Superior temporal gyrus (tissue), 1 donor: ENCODE data around the gene DHX30.
"Not testable (repeated sequence)": the region's sequence is repeated elsewhere in the genome, so short reads cannot be mapped to it uniquely, and the experiment has no call there.

ENCODE experiments used
- DNase-seq: peaks from one replicate; pipeline ENCODE4 v3.0.0-alpha.2; 2016; ENCODE audit errors: extremely low spot score

Gene DHX30

DNA sequence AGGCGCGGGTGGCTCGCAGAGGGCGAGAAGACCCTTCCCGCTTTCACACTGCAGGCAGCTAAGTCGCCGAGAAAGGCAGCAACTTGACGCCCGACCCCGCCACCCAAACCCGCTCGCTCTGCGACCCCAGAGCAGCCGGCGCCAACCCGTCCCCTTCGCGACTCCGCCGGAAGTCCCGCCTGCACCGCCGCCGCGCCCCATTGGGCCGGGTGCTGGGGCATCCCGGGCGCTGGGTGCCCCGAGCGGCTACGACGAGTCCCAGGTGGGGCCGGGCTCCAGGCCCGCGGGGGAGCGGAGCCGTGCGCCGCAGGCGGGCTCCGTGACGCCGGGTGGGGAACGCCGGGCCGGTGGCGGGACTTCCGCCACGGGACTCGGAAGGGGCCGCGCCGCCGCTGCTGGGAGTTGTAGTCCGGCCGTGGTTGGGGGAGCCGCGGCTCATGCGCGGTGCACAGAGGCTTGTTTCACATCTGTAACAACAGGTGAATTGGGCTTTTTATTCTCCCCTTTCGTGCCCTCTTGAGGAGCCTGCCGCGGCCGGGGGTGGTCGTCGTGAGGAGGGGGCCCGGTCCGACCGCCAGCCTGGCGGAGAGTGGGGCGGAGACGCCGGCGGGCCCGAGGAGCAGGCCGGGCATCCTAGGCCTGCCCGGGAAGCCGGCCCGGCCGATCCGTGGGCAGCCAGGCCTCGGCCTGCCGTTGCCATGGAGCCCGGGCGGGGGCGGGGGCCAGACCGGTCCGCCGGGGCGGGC is at the start of gene DHX30:
DHX30 (plus strand) TSS at position 405 of the 746 bp plus-strand sequence. CDS start 7,546 bp downstream, outside the sequence.
- peak; percentile 91 for DNase-seq

- DNase-seq: no peak
Measured at GRCh38 chr3:47758261-47759025, 44.5 kb upstream of the DHX30 start.

- DNase-seq: not testable (repeated sequence)
Measured at GRCh38 chr3:47760207-47760606, 42.7 kb upstream of the DHX30 start.

GRCh38 chr3:47761046-47761445 is 41.9 kb upstream of the DHX30 start:
- DNase-seq: no peak

DNA sequence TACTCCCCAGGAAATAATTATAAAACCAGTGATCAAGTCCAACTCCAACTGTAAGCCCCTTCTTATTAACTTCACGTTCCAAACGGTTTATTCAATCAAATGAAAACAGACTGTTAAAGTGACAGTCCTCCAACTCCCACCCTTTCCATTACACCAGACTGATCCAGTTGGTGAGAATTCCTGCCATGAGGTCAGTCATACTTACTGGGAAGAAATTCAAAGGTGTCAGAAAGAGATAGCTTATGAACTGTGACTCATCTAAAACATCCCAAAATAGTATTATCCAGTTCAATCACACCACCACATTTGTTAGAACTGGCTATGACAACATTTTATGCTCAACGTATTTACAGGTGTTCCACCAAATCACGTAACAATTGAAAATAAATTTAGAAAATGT is 40.7 kb upstream of the DHX30 start:
- no peak for DNase-seq

DNA sequence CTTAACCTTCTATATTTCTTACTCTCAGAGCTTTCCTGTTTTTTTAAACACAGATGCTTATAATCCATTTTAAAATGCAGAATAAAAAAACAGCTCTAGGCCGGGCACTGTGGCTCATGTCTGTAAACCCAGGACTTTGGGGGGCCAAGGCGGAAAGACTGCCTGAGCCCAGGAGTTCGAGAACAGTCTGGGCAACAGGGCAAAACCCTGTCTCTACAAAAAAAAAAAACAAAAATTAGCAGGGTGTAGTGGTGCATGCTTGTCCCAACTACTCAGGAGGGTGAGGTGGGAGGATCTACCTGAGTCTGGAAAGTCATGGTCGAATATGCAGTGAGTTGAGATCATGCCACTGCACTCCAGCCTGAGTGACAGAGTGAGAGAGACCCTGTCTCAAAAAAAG is 36.8 kb upstream of the DHX30 start:
- DNase-seq: no peak

- DNase-seq: no peak
Measured at GRCh38 chr3:47772047-47772446, 30.9 kb upstream of the DHX30 start.

DNA sequence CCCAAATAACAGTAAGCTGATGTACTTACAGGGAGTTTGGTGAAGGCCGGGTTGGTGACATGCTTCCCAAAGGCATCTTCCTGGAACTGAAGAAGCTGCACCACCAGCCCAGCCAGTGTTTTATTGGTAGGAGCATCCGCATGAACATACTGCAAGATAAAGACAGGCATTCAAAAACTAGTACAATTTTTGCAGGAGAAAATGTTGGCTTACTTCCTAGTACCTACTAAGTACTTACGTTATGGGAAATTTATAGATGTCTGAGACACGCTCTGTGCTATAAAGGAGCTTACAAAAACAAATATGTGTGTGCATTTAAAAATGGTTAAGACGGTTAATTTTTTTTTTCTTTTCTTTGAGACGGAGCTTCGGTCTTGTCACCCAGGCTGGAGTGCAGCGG is 30.1 kb upstream of the DHX30 start:
- DNase-seq: peak; percentile 38

- DNase-seq: no peak
Measured at GRCh38 chr3:47778746-47779145, 24.2 kb upstream of the DHX30 start.

DNA sequence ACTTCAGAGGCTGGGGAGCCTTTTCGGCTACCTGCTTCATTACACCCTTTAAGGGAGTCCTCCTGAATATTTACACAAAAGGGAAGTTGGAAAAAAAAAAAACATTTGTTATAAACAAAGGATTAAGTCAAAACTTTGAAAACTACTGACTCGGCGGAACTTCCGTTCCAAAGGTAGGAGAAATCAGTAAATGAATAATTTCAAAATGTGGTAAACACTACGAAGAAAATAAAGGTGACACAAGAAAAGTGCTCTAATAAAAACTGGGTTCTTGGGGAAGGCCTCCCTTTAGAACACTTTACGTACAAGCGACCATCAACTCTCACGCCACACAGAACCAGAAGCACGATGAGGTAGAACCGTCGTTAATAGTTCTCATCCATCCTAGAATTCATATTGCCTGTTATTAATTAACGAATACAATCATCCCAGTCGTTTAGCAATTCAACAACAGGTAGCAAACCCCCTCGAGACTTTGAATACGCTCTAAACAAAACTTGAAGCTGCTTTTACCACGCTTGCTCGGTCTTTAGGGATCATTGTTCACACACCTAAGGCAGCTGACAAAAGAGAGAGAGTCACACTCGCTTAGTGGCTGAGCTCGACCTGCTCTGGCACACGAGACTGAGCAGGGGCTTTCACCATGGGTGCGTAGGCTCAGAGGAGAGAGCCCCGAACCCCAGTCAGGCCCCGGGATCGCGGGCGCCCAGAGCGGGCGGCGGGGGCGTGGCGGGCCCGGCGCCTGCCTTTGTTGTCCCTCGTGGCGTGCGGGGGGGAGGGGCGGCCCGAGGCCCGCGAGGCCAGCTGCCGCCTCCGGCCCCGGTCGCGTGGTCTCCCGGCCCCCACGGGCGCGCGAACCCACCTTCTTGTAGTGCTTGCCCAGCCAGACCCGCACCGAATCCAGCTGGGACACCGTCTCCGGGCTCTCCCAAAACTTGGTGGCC is 21.9 kb upstream of the DHX30 start:
- DNase-seq: peak; percentile 57

DNA sequence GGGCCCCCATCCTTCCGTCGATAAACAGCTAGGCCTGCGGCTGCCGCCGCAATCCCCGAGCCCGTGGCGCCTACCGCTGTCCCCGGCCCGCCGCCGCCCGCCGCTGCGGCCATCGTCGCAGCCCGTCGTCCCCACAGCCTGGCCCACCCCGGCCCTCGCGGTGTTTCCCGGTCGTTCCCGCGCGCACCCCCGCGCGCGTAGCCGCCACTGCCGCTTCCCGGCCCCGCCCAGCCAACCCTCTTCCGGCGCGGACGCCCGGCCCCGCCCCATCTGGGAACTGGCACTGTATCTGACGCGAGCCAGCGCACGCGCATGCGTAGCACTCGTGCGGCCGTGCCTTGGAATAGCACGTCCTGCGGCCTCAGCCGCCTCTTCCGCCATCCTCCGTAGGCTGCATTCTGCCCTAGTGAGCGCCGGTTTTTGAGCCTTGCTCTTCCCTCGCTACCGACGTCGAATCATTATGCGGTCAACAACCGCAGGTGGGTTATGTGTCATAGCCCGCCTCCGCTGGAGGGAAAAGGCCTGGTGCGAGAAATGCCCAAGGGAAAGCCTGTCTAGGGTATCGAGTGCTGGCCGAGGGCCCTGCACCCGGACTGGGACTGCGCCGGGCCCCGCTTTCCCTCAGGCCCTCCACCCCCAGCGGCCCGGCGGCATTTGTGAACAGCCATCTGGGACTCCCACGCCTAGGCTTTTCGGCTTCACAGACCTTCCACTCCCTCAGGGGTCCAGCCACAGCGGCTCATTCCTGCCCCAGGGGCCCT is 21.1 kb upstream of the DHX30 start, which contains the start of gene SMARCC1:
SMARCC1 (minus strand) TSS at position 209 of the 761 bp plus-strand sequence; CDS start at position 113, 96 bp downstream.
- peak; percentile 97 for DNase-seq

DNA sequence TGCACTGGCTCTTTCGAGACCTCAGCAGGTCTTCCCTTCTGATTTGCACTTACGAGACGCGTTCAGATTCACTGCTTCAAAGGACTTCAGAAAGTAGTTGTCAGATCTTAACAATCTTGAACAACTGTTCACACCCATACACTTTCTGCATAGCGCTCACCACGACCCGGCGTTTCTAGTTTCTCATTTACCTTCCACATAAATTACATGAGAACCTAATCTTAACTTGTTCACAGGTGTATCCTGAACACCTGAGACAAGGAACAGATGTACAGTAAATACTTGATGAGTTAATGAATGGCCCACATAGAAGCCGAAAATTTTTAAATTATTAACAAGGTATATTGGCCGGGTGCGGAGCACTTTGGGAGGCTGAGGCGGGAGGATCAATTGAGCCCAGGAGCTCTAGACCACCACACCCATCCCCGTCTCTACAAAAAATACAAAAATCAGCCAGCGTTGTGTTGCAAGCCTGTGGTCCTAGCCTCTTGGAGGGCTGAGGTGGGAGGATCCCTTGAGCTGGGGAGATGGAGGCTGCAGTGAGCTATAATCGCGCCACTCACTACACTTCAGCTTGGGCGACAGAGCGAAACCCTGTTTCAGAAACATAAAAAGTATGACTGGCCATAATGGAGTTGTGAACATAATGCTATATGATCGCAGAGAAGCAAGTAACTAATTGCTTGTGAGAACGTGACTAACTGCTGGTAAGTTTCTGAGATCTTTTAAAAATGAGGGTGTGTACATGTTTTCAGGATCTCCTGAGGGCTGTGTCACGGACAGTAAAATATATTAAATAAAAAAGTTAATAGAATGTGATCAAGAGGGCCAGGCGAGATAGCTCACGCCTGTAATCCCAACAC is 20.3 kb upstream of the DHX30 start:
- no peak for DNase-seq

- no peak for DNase-seq
Measured at GRCh38 chr3:47783673-47784072, 19.3 kb upstream of the DHX30 start.

- no peak for DNase-seq
Measured at GRCh38 chr3:47791193-47791855, 11.6 kb upstream of the DHX30 start.

GRCh38 chr3:47792699-47793098 is 10.2 kb upstream of the DHX30 start:
- no peak for DNase-seq

DNA sequence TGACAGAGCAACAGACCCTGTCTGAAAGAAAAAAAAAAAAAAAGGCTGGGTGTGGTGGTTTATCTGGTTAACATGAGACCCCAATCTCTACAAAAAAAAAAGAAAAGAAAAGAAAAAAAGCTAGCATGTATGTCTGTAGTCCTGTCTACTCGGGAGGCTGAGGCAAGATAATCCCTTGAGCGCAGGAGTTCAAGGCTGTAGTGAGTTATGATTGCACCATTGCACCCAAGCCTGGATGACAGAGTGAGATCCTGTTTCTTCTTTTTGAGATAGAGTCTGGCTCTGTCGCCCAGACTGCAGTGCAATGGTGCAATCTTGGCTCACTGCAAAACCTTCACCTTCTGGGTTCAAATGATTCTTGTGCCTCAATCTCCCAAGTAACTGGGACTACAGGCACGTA is 8.4 kb upstream of the DHX30 start:
- no peak for DNase-seq

GRCh38 chr3:47799733-47800132 is 3.2 kb upstream of the DHX30 start:
- no peak for DNase-seq

DNA sequence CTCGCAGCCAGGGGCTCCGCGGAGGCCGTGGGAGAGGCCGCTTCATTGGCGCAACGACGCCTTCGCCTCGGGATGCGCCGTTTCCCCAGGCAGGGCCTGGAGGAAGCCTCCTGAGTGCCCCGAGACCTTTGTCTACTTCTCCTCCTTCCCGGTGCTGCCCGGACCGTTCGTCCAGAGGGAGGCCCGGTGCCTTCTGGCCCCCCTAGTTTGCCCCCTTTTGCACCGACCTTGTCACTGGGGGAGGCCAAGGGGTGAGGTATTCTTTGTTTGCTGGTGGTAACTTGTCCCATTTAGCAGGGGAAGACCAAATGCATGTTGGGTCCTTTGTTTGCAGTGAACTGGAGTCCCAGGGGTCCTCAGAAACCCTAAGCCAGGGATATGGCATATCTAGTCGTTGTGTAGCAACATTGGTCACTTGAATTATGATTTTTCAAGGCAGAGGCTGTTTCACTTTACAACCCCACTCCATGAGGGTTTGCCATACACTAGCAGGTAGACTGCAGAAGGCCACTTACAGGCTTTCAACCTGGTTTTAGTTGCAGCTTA is 615 bp downstream of the DHX30 start:
- no peak for DNase-seq

DNA sequence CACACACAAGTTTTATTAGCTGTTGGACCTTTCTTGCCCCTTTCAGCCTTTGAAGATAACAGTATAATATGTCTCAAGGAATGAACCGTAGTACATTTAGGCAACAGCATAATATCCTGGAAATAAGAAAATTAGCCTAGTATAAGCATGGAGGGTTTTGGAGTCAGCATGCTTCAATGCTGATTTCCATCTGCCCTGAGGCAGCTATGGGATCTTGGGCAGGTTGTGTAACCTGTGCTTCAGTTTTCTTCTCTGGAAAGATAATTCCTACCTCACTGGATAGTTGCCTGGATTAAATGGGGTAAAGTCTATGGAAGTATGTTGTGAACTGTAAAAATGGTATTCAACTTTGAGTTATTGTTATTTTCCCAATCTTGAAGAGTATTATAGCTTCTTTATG is 1.6 kb downstream of the DHX30 start:
- DNase-seq: no peak
